GM21723 (cell line): Measurements from ENCODE around the gene TRIM6.
"Not testable (repeated sequence)": the region's sequence is repeated elsewhere in the genome, so short reads cannot be mapped to it uniquely, and the experiment has no call there.

Source experiments
- ATAC-seq: cut with Tn5 transposase; IDR thresholded peaks from one replicate; pipeline ENCODE4 v1.9.1; 2021; ENCODE audit warnings: mild to moderate bottlenecking, moderate library complexity; ENCODE audit not compliant: unreplicated experiment

Gene TRIM6

DNA sequence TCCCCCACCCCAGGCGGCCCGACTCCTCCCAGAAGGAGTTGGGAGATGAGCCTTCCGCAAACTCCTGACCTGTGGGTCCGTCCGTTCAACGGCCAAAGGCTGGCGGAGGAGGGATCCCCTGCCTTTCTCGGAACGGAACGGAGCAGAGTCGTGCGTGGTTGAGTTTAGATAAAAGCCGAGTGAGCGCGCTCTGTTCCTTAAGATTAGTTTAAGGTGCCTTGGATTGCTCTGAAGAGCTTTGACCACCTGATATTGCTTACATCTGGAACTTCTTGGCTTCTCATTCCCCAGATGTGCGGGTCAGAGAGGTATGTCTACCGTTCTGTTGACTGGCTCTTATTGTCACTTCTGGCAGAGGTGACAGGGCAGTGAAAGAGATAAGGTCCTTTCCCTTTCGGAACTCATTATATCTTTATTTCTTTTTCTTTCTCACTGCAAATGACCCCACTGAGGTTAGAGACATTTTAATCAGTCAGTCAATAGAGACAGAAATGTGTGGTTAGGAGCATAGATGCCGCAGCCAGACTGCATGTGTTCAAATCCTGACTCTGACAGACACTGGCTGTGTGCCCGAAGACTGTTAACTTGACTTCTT is at the start of gene TRIM6:
TSS of gene TRIM6 (plus strand) at position 31 of the 595 bp plus-strand sequence. CDS start at position 292, 261 bp downstream.
- ATAC-seq, result no peak

DNA sequence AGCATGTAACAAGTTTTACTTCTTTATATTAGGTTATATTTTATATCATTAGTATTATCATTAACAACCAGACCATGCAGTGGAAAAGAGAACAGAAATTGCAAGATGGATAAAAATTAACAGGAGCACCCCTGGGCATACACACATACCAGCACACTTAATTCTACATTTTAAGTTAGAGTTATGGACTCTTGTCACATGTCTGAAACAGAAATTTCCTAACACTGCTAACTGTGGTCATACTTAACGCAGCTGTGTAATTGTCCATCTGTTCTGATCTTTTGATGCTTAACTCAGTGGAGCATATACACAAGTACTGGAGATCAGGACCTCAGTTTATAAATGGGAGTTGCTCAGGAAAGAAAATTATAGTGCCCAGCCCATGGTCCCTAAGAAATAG is 48.5 kb upstream of the TRIM6 start:
- ATAC-seq, result no peak

GRCh38 chr11:5548440-5548839 is 48.0 kb upstream of the TRIM6 start, which contains the start of gene OR52H1:
OR52H1 (minus strand) TSS chr11:5548540; CDS start chr11:5545505, 3,035 bp downstream.
- no peak for ATAC-seq

- ATAC-seq, result no peak
Measured at GRCh38 chr11:5550440-5551095, 45.9 kb upstream of the TRIM6 start.

- ATAC-seq, result no peak
Measured at GRCh38 chr11:5553343-5553742, 43.1 kb upstream of the TRIM6 start.

- ATAC-seq, result no peak
Measured at GRCh38 chr11:5556596-5557188, 39.7 kb upstream of the TRIM6 start.

GRCh38 chr11:5557751-5558150 is 38.7 kb upstream of the TRIM6 start:
- ATAC-seq, result no peak

GRCh38 chr11:5564259-5565019 is 32.0 kb upstream of the TRIM6 start:
- ATAC-seq, result no peak

DNA sequence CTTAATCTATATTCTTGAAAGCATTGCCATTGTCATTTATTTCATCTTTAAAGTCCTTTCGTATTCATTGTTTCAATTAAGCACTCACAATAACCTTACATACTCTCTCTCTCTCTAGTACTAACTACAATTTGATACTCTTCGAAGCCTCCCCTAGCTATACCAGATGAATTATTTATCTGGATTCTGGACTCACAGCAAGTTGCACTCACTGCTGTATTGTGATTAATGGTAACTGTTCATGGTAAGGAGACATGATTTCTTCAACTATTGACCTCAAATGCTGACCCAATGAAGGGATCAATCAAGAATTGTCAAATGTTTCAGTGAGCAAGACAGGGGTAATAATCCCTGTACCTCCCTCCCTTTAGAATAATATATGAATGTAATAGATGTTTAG is 21.8 kb upstream of the TRIM6 start:
- no peak for ATAC-seq

DNA sequence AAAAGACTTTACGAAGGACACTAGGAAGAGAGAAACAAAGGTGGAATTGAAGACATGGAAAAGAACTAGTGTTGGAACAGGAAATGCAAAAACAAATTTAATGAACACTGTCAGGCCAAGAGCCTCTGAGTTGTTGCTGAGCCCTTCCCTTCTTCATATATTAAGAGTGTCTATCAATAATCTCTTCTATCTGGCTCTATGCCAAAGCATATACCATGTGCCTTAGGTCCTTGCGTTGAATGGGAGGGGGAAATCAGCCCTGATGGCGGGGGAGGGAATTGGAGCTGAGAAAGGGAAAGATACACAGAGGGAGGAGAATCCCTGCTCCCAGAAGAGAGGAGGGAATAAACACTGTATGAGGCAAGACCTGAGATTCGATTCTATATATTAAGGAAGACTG is 21.3 kb upstream of the TRIM6 start:
- ATAC-seq, result no peak

DNA sequence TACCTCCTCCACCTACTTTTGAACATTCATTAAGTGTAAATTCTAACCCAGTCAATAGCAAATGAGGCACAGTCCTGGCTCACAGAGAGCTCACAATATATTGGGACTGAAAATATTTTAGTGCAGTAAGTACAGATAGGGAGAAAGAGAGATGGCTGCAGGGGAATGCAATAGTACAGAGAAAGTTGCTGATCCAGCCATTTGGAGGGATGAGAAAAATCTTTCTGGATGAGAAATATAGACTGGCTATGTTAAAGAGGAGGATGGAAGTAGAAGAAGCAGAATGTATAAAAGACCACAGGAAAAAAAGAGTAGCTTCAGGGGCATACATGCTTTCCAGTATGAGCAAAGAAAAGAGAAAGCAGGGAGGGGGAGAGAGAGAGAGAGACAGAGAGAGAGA is 19.3 kb upstream of the TRIM6 start:
- no peak for ATAC-seq

- ATAC-seq, result no peak
Measured at GRCh38 chr11:5580577-5580976, 15.9 kb upstream of the TRIM6 start, which contains the start of gene OR52B6. OR52B6 (plus strand) TSS chr11:5580877; CDS start chr11:5580877, 0 bp downstream.

DNA sequence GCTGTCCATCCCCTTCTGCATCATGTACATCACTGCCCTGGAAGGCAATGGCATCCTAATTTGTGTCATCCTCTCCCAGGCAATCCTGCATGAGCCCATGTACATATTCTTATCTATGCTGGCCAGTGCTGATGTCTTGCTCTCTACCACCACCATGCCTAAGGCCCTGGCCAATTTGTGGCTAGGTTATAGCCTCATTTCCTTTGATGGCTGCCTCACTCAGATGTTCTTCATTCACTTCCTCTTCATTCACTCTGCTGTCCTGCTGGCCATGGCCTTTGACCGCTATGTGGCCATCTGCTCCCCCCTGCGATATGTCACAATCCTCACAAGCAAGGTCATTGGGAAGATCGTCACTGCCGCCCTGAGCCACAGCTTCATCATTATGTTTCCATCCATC is 15.4 kb upstream of the TRIM6 start:
- no peak for ATAC-seq

GRCh38 chr11:5584458-5584857 is 12.0 kb upstream of the TRIM6 start:
- ATAC-seq, result not testable (repeated sequence)

DNA sequence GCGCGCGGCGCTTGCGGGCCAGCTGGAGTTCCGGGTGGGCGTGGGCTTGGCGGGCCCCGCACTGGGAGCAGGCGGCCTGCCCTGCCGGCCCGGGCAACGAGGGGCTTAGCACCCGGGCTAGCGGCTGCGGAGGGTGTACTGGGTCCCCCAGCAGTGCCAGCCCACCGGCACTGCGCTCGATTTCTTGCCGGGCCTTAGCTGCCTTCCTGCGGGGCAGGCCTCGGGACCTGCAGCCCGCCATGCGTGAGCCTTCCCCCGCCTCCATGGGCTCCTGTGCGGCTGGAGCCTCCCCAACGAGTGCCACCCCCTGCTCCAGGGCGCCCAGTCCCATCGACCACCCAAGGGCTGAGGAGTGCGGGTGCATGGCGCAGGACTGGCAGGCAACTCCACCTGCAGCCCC is 6.5 kb upstream of the TRIM6 start:
- ATAC-seq, result not testable (repeated sequence)

- no peak for ATAC-seq
Measured at GRCh38 chr11:5591613-5592012, 4.8 kb upstream of the TRIM6 start.

- no peak for ATAC-seq
Measured at GRCh38 chr11:5592615-5593014, 3.8 kb upstream of the TRIM6 start.

- no peak for ATAC-seq
Measured at GRCh38 chr11:5593146-5593545, 3.3 kb upstream of the TRIM6 start.

DNA sequence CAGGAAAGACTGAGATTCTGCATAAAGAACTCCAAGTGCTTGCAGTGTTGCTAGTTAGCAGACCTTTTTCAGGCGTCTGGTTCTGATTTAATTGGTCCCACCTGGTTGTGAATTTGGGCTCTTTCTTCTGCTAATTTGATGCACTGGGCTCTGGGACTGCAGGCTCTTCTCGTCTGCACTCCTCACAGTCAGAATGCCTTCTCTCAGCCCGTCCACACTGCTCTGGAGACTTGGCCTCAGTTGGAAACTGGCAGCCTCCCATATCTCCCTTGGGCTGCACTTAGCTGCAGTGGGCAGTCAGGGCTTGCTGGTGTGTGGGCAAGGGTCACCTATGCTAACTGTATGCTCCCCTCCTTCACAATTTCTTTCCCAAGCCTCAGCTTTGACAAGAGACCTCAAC is 1.5 kb downstream of the TRIM6 start:
- ATAC-seq, result no peak

DNA sequence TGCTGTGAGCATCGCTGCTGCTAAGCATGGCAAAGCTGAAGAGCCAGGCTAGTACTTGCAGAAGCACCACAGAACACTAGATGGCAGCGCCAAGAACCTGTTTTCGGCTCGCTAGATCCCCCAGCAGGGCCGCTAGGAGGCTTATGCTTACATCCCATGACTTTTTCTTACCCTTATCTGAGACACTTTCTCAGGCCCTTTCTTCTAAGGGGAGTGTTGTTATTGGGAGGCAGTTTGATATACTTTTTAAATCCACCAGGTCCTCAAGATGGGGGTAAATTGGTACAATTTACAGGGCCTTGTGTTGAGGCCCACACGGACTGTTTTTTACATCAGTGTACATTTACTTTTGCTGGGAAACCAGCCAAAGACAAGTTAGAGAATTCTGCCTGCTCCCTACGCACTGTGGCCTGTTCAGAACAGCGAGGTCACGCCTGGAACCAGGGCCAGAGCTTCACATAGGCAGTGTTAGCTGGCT is 4.0 kb downstream of the TRIM6 start:
- ATAC-seq, result peak; percentile 91

DNA sequence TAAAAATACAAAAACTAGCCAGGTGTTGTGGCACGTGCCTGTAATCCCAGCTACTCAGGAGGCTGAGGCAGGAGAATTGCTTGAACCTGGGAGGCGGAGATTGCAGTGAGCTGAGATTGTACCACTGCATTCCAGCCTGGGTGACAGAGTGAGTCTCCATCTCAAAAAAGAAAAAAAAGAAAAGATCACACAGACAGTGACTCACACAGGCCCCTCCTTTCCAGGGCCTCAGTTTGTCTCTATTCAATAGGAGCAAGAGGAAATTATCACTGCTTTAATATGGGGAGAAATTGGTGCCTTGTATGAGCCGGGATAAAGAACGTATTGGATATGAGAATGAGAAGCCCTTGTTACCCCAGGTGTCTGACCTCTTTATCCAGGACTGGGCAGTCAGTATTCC is 6.4 kb downstream of the TRIM6 start:
- ATAC-seq, result not testable (repeated sequence)
